Measurements from ENCODE around the gene ARMH2.

- TF ChIP-seq, protein P1, sequence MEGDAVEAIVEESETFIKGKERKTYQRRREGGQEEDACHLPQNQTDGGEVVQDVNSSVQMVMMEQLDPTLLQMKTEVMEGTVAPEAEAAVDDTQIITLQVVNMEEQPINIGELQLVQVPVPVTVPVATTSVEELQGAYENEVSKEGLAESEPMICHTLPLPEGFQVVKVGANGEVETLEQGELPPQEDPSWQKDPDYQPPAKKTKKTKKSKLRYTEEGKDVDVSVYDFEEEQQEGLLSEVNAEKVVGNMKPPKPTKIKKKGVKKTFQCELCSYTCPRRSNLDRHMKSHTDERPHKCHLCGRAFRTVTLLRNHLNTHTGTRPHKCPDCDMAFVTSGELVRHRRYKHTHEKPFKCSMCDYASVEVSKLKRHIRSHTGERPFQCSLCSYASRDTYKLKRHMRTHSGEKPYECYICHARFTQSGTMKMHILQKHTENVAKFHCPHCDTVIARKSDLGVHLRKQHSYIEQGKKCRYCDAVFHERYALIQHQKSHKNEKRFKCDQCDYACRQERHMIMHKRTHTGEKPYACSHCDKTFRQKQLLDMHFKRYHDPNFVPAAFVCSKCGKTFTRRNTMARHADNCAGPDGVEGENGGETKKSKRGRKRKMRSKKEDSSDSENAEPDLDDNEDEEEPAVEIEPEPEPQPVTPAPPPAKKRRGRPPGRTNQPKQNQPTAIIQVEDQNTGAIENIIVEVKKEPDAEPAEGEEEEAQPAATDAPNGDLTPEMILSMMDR (IDR thresholded peaks at IDR 0.05) = no peak
- TF ChIP-seq POLR2A (IDR thresholded peaks at IDR 0.05) = no peak
These were observed 48.7 kb upstream of the ARMH2 start for GRCh38 chr6:24847402-24847801.
